GM21526 (cell line): ENCODE data around the gene STARD8.

ENCODE experiments used
- ATAC-seq: cut with Tn5 transposase; IDR thresholded peaks from one replicate; pipeline ENCODE4 v1.9.1; 2021; ENCODE audit warnings: moderate library complexity; ENCODE audit not compliant: unreplicated experiment, low FRiP score

Gene STARD8

GRCh38 chrX:68710870-68711576 lies 63.6 kb downstream of the STARD8 start:
- ATAC-seq: peak; percentile 62

GRCh38 chrX:68711845-68712244 lies 64.4 kb downstream of the STARD8 start:
- no peak for ATAC-seq

- ATAC-seq: no peak
Observed at GRCh38 chrX:68714856-68715255, 67.4 kb downstream of the STARD8 start.

GRCh38 chrX:68717196-68717595 lies 69.7 kb downstream of the STARD8 start:
- no peak for ATAC-seq

GRCh38 chrX:68717663-68718442 lies 70.4 kb downstream of the STARD8 start:
- ATAC-seq: no peak

GRCh38 chrX:68718443-68718820 lies 71.0 kb downstream of the STARD8 start:
- no peak for ATAC-seq

- no peak for ATAC-seq
Observed at GRCh38 chrX:68719181-68719903, 71.9 kb downstream of the STARD8 start.

GRCh38 chrX:68719904-68720614 lies 72.6 kb downstream of the STARD8 start:
- no peak for ATAC-seq

- no peak for ATAC-seq
Observed at GRCh38 chrX:68720851-68721250, 73.4 kb downstream of the STARD8 start.

GRCh38 chrX:68721546-68721945 lies 74.1 kb downstream of the STARD8 start:
- ATAC-seq: no peak

- ATAC-seq: no peak
Observed at GRCh38 chrX:68721991-68722860, 74.8 kb downstream of the STARD8 start.

GRCh38 chrX:68723491-68724155 lies 76.2 kb downstream of the STARD8 start:
- ATAC-seq: no peak

GRCh38 chrX:68724531-68725020 lies 77.1 kb downstream of the STARD8 start:
- no peak for ATAC-seq

- no peak for ATAC-seq
Observed at GRCh38 chrX:68725756-68726365, 78.4 kb downstream of the STARD8 start.

- ATAC-seq: no peak
Observed at GRCh38 chrX:68726366-68726765, 78.9 kb downstream of the STARD8 start.

GRCh38 chrX:68727696-68728095 lies 80.2 kb downstream of the STARD8 start:
- no peak for ATAC-seq

- no peak for ATAC-seq
Observed at GRCh38 chrX:68728186-68728585, 80.7 kb downstream of the STARD8 start.

GRCh38 chrX:68731254-68731653 lies 83.8 kb downstream of the STARD8 start:
- no peak for ATAC-seq
